Dendritic cell treated with granulocyte-macrophage colony-stimulating factor and Interleukin-4, amounts not matched to agents 40 ng/mL and 50 ng/mL, for 4 days (primary cell): ENCODE results near the gene CALN1.

Experiments
- H3K27ac Mint-ChIP-seq: one replicate; pipeline ENCODE4 v1.8.0; 2022; ENCODE audit warnings: mild to moderate bottlenecking, mixed read lengths
- H3K27me3 Mint-ChIP-seq: one replicate; pipeline ENCODE4 v1.8.0; 2022; ENCODE audit warnings: mild to moderate bottlenecking, mixed read lengths
- H3K36me3 Mint-ChIP-seq: one replicate; pipeline ENCODE4 v1.8.0; 2022; ENCODE audit warnings: low read depth, mixed read lengths
- H3K4me1 Mint-ChIP-seq: one replicate; pipeline ENCODE4 v1.8.0; 2022; ENCODE audit warnings: low read depth, mixed read lengths
- H3K4me3 Mint-ChIP-seq: one replicate; pipeline ENCODE4 v1.8.0; 2022; ENCODE audit warnings: mild to moderate bottlenecking, moderate library complexity, mixed read lengths
- H3K9me3 Mint-ChIP-seq: one replicate; pipeline ENCODE4 v1.8.0; 2022; ENCODE audit warnings: mixed read lengths
- intact Hi-C: fragments of 100-400 bp; cut with micrococcal nuclease; formaldehyde crosslinking; loops from one replicate; pipeline ENCODE4 v1.15.0; 2022

CALN1 gene

GRCh38 chr7:72265071-72265904 is 146.8 kb downstream of the CALN1 start:
- Mint-ChIP-seq H3K36me3 (no peaks in the 10 kb centered on the region), H3K27me3 (no peaks in the 10 kb centered on the region), H3K9me3 (peaks cover 8% of the 10 kb centered on the region), H3K4me1 (no peaks in the 10 kb centered on the region), H3K4me3 (no peak overlapping the region), H3K27ac (no peak overlapping the region)
- intact Hi-C loops = no loop called here

- H3K27me3 Mint-ChIP-seq = no peaks in the 10 kb centered on the region
- H3K36me3 Mint-ChIP-seq = no peaks in the 10 kb centered on the region
- H3K27ac Mint-ChIP-seq = no peak overlapping the region
- intact Hi-C loops = no loop called here
- H3K9me3 Mint-ChIP-seq = no peaks in the 10 kb centered on the region
- no peak overlapping the region for H3K4me3 Mint-ChIP-seq
- H3K4me1 Mint-ChIP-seq = no peaks in the 10 kb centered on the region
Observed at GRCh38 chr7:72260406-72260805, 151.7 kb downstream of the CALN1 start.

GRCh38 chr7:72258074-72258473 is 154.1 kb downstream of the CALN1 start:
- Mint-ChIP-seq H3K27me3 (no peaks in the 10 kb centered on the region), H3K27ac (no peak overlapping the region), H3K9me3 (no peaks in the 10 kb centered on the region), H3K36me3 (no peaks in the 10 kb centered on the region), H3K4me1 (no peaks in the 10 kb centered on the region), H3K4me3 (no peak overlapping the region)
- intact Hi-C loops = no loop called here

GRCh38 chr7:72254455-72254854 is 157.7 kb downstream of the CALN1 start:
- Mint-ChIP-seq H3K27me3 (no peaks in the 10 kb centered on the region), H3K36me3 (no peaks in the 10 kb centered on the region), H3K9me3 (peaks cover 25% of the 10 kb centered on the region), H3K27ac (no peak overlapping the region), H3K4me1 (no peaks in the 10 kb centered on the region), H3K4me3 (no peak overlapping the region)
- intact Hi-C loops = no loop called here

- intact Hi-C loops = no loop called here
- peaks cover 35% of the 10 kb centered on the region for H3K9me3 Mint-ChIP-seq
- H3K4me1 Mint-ChIP-seq = no peaks in the 10 kb centered on the region
- H3K27ac Mint-ChIP-seq = no peak overlapping the region
- no peaks in the 10 kb centered on the region for H3K27me3 Mint-ChIP-seq
- no peaks in the 10 kb centered on the region for H3K36me3 Mint-ChIP-seq
- no peak overlapping the region for H3K4me3 Mint-ChIP-seq
Observed at GRCh38 chr7:72249106-72249505, 163.0 kb downstream of the CALN1 start.

GRCh38 chr7:72244826-72245398 is 167.2 kb downstream of the CALN1 start:
- intact Hi-C loops = no loop called here
- Mint-ChIP-seq H3K27me3 (no peaks in the 10 kb centered on the region), H3K27ac (no peak overlapping the region), H3K9me3 (peaks cover 13% of the 10 kb centered on the region), H3K4me1 (no peaks in the 10 kb centered on the region), H3K36me3 (no peaks in the 10 kb centered on the region), H3K4me3 (no peak overlapping the region)

- Mint-ChIP-seq H3K9me3 (peaks cover 4% of the 10 kb centered on the region), H3K27ac (no peak overlapping the region), H3K4me1 (no peaks in the 10 kb centered on the region), H3K36me3 (no peaks in the 10 kb centered on the region), H3K27me3 (no peaks in the 10 kb centered on the region), H3K4me3 (no peak overlapping the region)
- intact Hi-C loops = no loop called here
Observed at GRCh38 chr7:72243329-72243728, 168.8 kb downstream of the CALN1 start.

- H3K36me3 Mint-ChIP-seq = no peaks in the 10 kb centered on the region
- intact Hi-C loops = no loop called here
- H3K9me3 Mint-ChIP-seq = no peaks in the 10 kb centered on the region
- H3K27me3 Mint-ChIP-seq = no peaks in the 10 kb centered on the region
- H3K27ac Mint-ChIP-seq = no peak overlapping the region
- H3K4me3 Mint-ChIP-seq = no peak overlapping the region
- no peaks in the 10 kb centered on the region for H3K4me1 Mint-ChIP-seq
Observed at GRCh38 chr7:72235351-72235750, 176.8 kb downstream of the CALN1 start.

GRCh38 chr7:72234086-72234485 is 178.1 kb downstream of the CALN1 start:
- Mint-ChIP-seq H3K27ac (no peak overlapping the region), H3K9me3 (no peaks in the 10 kb centered on the region), H3K4me1 (no peaks in the 10 kb centered on the region), H3K4me3 (no peak overlapping the region), H3K36me3 (no peaks in the 10 kb centered on the region), H3K27me3 (no peaks in the 10 kb centered on the region)
- intact Hi-C loops = no loop called here

- no peaks in the 10 kb centered on the region for H3K4me1 Mint-ChIP-seq
- H3K27ac Mint-ChIP-seq = no peak overlapping the region
- H3K36me3 Mint-ChIP-seq = no peaks in the 10 kb centered on the region
- intact Hi-C loops = no loop called here
- no peaks in the 10 kb centered on the region for H3K9me3 Mint-ChIP-seq
- no peaks in the 10 kb centered on the region for H3K27me3 Mint-ChIP-seq
- H3K4me3 Mint-ChIP-seq = no peak overlapping the region
Observed at GRCh38 chr7:72230281-72230680, 181.9 kb downstream of the CALN1 start.

GRCh38 chr7:72223351-72223750 is 188.8 kb downstream of the CALN1 start:
- H3K9me3 Mint-ChIP-seq = peaks cover 7% of the 10 kb centered on the region
- no peaks in the 10 kb centered on the region for H3K36me3 Mint-ChIP-seq
- no peak overlapping the region for H3K4me3 Mint-ChIP-seq
- intact Hi-C loops = no loop called here
- H3K27me3 Mint-ChIP-seq = no peaks in the 10 kb centered on the region
- H3K27ac Mint-ChIP-seq = no peak overlapping the region
- H3K4me1 Mint-ChIP-seq = no peaks in the 10 kb centered on the region

- Mint-ChIP-seq H3K36me3 (no peaks in the 10 kb centered on the region), H3K4me1 (no peaks in the 10 kb centered on the region), H3K4me3 (no peak overlapping the region), H3K9me3 (peaks cover 7% of the 10 kb centered on the region), H3K27me3 (no peaks in the 10 kb centered on the region), H3K27ac (no peak overlapping the region)
- intact Hi-C loops = no loop called here
Observed at GRCh38 chr7:72222136-72222535, 190.0 kb downstream of the CALN1 start.

- Mint-ChIP-seq H3K4me1 (no peaks in the 10 kb centered on the region), H3K36me3 (no peaks in the 10 kb centered on the region), H3K4me3 (no peak overlapping the region), H3K9me3 (peaks cover 7% of the 10 kb centered on the region), H3K27me3 (no peaks in the 10 kb centered on the region), H3K27ac (no peak overlapping the region)
- intact Hi-C loops = no loop called here
Observed at GRCh38 chr7:72219500-72219899, 192.6 kb downstream of the CALN1 start.

- Mint-ChIP-seq H3K36me3 (no peaks in the 10 kb centered on the region), H3K4me3 (no peak overlapping the region), H3K27me3 (no peaks in the 10 kb centered on the region), H3K9me3 (no peaks in the 10 kb centered on the region), H3K4me1 (no peaks in the 10 kb centered on the region), H3K27ac (no peak overlapping the region)
- intact Hi-C loops = no loop called here
Observed at GRCh38 chr7:72217151-72217550, 195.0 kb downstream of the CALN1 start.

- Mint-ChIP-seq H3K9me3 (peaks cover 10% of the 10 kb centered on the region), H3K4me3 (no peak overlapping the region), H3K4me1 (no peaks in the 10 kb centered on the region), H3K36me3 (no peaks in the 10 kb centered on the region), H3K27ac (no peak overlapping the region), H3K27me3 (no peaks in the 10 kb centered on the region)
- intact Hi-C loops = no loop called here
Observed at GRCh38 chr7:72213769-72214168, 198.4 kb downstream of the CALN1 start.
